Fibroblast of skin of right biceps (primary cell): Measurements from ENCODE around the gene ATXN2.
"Not testable (repeated sequence)": the region's sequence is repeated elsewhere in the genome, so short reads cannot be mapped to it uniquely, and the experiment has no call there.

Source experiments
- DNase-seq: peaks from one replicate; pipeline ENCODE4 v3.0.0-alpha.2; 2013

Gene ATXN2

DNA sequence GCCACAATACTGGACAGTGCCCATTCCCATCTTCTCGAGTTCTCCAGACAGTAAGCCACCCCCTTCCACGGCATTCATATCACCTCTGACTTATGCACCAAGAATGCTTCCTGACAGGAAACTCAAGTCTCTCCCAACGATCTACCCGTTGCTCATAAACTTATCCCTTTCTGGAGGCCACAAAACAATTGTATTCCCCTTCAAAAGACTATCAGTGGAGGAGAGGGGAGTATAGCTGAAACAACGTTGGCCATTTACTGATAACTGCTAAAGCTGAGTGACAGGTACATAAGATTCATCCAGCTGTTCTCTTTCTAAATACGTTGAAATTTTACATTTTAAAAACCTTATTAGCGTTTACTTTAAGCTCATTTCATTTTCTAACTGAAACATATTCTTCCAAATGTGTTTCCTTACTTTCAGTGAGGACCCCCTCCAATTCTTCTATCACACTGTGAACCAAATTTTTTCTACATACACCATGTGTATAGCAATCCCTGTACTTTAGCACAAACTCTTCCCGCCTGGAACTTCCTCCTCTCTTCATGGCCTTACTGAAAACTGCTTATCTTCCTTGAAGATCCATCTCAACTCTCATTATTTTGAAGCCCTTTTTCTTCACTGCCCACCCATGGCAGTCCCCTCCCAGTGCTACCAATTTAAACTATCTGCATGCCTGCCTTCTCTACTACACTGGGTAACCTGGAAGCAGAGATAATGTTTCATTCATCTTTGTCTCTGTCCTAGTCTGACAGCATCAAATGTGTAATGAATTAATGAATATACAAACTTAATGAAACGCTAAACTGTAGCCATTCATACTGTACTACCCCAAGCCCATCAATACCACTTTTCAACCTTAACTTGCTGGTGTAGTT lies 28.8 kb downstream of the ATXN2 start:
- DNase-seq, result peak; percentile 90

DNA sequence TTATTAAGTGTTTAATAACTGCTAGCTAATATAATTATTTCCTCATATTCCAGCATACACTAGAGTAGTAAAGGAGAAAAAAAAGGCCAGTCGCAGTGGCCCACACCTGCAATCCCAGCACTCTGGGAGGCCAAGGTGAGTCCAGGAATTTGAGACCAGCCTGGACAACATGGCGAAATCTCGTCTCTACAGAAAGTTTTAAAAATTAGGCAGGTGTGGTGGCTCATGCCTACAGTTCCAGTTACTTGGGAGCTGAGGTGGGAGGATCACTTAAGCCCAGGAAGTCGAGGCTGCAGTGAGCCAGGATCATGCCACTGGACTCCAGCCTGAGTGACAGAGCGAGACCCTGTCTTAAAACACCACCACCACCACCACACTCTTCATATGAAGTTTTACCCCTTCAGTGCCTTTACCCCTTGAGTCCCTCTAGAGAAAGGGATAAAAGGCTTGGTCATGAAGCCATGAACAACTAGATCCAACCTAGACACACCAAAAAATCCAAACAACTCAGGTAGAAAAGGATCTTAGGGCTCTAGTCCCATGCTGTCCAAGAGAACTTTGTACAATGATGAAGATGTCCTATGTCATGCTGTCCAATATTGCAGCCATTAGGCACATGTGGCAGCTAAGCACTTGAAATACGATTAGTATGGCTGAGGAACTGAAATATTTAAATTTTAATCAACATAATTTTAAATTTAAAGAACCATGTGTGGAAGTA lies 29.6 kb downstream of the ATXN2 start:
- DNase-seq, result no peak

DNA sequence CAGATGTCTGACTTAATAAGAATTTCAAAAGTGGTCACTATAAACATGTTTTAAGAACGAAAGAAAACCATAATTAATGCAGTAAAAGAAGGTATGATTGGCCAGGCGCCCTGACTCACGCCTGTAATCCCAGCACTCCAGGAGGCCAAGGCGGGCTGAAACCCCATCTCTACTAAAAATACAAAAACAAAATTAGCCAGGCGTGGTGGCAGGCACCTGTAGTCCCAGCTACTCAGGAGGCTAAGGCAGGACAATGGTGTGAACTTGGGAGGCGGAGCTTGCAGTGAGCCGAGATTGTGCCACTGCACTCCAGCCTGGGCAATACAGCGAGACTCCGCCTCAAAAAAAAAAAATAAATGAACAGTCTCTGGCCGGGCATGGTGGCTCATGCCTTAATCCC lies 38.3 kb downstream of the ATXN2 start:
- DNase-seq, result not testable (repeated sequence)

DNA sequence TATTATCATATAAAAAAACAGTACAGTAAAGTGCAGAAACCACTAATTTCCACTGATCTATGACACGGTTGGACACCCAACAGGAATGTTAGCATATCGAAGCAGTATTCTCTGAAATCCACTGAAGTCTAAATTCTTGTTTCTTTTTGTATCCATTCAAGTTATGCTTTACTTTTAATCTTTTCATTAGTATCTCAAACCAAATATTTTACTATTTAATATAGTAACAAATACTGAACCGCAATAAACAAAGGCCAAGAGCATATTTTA lies 41.1 kb downstream of the ATXN2 start:
- no peak for DNase-seq

DNA sequence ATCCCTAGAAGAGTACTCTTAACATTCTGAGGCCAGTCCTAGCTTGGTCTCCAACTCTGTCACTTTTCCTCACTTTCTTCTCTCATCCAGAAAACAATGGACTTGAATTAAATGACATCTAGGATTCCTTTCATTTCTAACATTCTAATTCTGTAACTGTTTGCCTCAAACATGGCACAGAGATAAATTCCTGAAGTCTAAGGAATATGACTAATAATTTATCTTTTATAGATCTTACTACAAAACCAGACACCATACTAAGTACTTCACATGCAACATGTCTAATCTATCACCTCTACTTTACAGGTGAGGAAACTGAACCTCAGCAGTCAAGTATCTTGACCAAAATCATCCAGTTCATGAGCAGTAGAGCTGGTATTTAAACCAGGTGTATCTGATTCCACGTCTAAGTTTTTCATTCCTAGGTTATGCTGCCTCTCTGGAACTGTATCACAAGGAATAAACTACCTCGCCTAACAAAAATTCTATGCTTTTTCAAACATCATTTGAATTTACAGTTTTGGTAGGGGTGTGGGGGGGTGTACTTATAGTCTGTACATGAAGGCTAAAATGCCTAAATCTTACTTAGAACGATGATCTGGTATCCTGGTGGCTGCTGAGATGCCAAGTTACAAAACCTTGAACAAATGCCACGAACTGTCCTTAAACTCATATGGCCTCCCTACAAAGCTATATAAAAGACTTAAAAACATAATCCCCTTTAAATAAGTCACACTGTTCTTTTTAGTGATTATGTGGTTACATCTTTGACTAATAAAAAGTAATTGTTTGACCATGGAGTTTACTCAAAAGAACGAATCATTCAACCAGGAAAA lies 41.6 kb downstream of the ATXN2 start:
- DNase-seq, result peak; percentile 68

DNA sequence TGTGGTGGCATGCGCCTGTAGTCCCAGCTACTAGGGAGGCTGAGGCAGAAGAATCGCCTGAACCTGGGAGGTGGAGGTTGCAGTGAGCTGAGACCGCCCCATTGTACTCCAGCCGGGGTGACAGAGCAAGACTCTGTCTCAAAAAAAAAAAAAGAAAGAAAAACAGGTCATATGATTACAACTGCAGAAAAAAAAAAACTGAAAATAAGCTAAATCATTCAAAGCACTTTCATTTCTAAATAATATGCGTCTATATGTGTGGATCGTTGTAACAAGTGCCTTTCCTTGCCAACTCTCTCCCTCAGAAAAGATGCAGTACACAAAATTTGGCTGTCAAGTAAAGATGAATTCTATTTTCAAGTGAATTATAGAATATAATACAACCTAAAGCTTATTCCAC lies 42.4 kb downstream of the ATXN2 start:
- DNase-seq, result no peak

DNA sequence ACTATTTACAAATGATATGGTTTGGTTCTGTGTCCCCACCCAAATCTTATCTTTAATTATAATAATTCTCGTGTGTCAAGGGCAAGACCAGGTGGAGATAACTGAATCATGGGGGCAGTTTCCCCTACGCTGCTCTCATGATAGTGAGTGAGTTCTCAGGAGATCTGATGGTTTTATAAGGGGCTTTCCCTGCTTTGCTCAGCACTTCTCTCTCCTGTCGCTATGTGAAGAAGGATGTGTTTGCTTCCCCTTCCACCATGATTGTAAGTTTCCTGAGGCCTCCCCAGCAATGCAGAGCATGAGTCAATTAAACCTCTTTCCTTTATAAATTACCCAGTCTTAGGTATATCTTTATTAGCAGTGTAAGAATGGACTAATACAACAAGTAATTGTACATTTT lies 43.8 kb downstream of the ATXN2 start:
- DNase-seq, result not testable (repeated sequence)

DNA sequence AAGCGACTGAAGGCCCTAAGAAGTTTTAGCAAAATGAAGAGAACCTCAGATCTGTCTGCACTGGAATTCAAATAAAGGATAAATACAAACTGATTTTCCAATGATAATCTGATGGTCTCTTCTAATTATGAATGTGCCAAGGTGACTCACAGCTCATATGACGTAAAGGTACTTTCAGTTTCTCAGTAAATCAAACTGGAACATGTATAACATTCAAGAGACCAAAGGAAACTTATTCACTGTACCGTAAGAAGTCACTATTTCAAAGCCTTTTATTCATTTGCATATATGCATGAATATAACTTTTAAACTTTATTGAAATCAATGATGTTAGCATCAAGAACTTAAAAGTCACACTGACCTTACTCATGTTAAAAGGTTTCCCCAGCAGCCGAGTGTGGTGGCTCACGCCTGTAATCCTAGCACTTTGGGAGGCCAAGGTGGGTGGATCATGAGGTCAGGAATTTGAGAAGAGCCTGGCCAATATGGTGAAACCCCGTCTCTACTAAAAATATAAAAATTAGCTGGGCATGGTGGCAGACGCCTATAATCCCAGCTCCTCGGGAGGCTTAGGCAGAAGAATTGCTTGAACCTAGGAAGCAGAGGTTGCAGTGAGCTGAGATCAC lies 52.2 kb downstream of the ATXN2 start:
- DNase-seq, result no peak

DNA sequence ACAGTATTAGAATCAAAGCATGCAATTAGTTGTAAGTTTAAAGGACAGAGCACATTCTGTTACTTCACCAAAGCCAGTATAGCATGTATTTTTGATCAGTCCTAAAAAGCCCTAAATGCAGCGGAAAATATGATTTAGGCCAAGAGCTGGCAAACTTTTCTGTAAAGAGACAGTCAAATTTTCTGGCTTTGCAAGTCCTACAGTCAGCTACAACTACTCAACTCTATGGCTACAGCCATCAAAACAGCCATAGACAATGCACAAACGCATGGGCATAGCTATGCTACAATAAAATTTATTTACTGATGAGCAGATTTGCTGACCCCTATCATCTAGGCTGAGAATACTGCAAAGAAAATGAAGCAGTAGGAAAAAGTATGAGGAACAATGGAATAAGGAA lies 52.9 kb downstream of the ATXN2 start:
- DNase-seq, result no peak

DNA sequence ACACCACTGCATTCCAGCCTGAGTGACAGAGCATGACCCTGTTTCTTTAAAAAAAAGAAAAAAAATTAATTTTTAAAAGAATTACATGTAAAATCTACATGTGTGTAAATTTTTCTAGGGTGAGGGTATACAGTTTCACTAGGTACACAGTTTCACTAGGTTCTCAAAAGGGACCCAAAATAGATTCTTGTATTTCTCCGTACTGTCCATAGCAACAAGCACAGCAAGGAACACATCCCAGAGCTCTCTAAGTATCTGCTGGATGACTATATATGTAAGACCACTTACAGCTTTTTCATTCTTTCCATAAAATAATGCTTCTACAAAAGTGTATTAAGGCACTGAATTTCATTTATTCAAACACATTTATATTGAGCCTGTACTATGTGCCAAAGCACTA lies 55.1 kb downstream of the ATXN2 start:
- no peak for DNase-seq

DNA sequence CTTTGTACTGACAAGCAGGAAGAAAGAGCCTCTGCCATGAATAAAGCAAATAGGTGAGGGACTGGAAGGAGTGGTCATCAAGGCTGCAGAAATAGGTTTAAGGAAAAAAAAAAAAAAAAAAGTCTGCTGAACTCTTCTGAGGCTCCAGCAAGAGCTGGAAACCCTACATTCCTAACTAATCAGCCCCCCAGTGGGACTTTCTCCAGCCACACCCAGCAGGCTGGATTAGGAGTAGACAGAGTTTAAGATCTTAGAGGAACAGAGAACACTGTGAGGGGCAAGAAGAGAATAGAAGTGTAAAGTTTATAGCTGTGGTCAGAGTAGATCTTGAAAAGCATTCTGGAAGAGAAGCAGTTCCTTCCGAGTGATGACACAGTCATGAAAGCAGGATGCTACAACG lies 66.4 kb downstream of the ATXN2 start:
- no peak for DNase-seq

DNA sequence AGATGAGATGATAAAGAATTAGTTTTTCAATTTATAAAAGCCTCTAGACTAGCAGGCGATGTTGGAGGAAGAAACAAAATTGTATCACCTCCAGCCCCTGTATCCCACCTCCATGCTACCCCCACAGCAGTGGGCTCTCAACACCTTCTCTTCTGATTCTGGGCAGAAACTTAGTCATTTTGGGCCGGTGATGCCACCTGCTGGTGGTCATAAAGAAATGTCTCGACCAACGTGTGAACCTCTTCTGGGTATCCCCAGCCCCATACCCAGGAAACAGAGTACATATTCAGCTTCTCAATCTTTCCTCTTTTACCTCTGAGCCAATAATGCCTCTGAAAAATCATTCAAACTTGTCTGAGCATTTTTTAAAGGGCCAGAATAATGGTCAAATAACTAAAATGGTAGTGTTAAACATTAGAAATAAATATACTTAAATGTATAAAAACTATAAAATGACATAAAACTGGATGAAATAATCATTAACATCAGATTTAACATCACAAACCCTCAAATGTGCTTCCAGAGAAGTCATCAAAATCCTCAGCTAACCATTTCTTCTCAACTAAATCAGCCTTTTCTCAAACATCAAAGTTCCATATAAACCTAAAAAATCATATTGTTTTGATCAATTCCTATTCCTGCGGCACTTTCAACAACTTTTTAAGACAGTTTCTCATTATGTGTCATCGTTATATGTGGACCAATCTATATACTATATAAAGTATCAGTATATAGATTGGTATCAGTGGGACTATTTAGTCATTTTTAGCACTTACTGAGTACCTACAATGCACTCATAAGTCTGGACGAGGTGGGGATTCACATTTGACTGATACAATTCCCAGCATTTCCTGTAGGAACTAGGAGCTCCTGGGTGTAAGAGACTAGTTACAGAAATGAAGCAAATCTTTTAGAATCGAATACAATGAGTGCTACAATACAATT lies 69.4 kb downstream of the ATXN2 start:
- DNase-seq, result peak; percentile 61

DNA sequence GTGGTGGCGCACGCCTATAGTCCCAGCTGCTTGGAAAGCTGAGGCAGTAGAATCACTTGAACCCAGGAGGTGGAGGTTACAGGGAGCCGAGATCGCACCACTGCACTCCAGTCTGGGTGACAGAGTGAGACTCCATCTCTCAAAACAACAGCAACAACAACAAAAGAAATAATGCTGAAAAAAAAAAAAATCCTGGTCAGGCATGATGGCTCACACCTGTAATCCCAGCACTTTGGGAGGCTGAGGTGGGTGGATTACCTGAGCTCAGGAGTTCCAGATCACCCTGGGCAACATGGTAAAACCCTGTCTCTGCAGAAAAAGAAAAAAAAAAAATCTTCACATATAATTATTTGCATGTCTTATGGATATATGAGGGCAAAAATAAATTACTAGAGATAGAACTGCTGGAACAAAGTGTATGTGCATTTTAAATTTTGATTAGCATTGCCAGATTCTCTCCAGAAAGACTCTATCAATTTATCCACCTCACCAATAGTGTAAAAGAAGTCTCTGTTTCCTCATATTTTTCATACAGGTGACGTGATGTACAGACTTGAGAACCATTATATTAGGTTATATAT lies 75.4 kb downstream of the ATXN2 start:
- DNase-seq, result no peak

DNA sequence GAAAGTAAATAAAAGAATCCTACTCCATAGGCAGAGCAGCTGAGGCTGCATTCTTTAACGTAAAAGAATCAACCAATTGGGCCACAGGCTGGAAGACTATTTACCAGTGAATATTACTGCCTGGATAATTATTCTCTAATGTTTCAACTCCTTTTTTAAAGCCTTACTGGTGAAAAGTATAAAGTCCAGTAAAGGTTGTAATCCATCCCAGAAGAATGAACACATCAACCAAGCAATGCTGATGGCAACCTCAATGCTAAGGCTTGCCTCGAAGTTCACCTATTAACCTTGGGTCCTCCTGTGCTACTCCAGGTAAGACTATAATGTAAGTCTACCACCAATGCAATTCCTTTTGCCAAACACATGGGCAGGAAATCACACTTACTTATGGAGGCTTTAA lies 77.3 kb downstream of the ATXN2 start:
- no peak for DNase-seq

DNA sequence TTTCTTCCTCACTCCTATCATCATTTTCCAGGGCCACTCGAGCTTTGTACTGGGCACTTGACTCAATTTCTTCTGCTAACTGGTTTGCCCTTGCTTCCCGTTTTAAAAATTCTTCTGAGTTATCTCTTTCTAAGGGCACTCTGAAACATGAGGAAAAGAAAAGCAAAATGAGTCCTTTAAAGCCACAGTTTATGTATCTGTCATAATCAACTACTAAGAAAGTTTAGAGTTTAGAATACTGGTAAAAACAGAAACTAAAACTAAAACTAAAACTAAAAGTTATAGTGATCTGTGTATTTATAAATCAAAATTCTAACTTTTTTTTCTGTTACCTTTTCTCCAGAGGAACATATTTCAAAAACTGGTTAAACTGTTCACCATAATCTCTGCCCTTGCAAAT lies 79.2 kb downstream of the ATXN2 start:
- DNase-seq, result no peak

DNA sequence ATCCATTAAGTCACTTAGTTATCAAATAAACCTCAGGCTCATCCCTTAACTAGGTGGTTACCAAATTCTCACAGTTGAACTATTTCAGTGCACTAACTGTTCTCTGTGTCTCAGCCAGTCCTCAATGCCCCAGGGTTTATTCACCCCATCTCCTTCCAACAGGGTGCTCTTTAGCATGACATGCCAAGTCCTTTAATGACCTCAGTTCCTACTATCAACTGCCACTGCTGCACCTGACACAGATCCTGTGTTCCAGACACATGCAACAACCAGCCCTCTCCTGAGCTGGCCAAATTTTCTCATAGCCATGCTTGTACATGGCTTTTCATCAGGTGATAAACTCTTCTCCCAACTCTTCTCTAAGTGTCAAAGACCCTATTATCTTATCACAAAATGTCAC lies 80.0 kb downstream of the ATXN2 start:
- DNase-seq, result no peak

DNA sequence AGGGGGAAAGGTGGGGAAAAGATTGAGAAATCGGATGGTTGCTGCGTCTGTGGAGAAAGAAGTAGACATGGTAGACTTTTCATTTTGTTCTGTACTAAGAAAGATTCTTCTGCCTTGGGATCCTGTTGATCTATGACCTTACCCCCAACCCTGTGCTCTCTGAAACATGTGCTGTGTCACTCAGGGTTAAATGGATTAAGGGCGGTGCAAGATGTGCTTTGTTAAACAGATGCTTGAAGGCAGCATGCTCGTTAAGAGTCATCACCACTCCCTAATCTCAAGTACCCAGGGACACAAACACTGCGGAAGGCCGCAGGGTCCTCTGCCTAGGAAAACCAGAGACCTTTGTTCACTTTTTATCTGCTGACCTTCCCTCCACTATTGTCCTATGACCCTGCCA lies 91.4 kb downstream of the ATXN2 start:
- DNase-seq, result not testable (repeated sequence)

DNA sequence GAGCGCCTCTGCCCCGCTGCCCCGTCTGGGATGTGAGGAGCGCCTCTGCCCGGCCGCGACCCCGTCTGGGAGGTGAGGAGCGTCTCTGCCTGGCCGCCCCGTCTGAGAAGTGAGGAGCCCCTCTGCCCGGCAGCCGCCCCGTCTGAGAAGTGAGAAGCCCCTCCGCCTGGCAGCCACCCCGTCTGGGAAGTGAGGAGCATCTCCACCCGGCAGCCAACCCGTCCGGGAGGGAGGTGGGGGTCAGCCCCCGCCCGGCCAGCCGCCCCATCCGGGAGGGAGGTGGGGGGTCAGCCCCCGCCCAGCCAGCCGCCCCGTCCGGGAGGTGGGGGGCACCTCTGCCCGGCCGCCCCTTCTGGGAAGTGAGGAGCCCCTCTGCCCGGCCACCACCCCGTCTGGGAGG lies 91.9 kb downstream of the ATXN2 start:
- not testable (repeated sequence) for DNase-seq

DNA sequence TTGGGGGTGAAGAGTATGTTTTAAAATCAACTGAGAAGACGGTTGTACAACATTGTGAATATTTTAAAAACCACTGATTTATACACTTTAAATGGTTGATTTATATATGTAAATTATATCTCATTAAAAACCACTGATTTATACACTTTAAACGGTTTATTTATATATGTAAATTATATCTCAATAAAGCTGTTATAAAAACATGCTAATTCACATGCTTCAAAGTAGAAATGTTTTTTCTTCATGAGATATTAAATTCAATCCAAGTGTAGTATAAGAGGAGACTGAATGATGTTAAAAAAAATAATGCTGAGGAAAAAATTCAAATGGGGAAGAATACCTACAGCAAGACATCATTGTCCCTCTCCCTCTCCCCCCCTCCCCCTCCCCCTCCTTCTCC lies 92.9 kb downstream of the ATXN2 start:
- DNase-seq, result no peak

DNA sequence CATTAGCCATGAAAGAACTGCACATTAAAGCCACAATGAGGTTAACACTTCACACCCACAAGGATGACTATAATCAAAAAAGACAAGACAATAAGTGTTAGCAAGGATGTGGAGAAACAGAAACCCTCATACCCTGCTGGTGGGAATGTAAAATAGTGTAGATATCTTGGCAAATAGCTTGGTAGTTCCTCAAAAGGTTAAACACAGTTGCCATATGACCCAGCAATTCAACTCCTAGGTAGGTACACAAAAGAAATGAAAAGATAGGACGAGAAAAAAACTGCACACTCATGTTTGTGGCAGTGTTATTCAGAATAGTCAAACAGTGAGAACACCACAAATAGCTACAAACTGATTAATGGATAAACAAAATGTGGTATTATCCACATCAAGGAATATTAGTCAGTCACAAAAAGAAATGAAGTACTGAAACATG lies 93.5 kb downstream of the ATXN2 start:
- no peak for DNase-seq

DNA sequence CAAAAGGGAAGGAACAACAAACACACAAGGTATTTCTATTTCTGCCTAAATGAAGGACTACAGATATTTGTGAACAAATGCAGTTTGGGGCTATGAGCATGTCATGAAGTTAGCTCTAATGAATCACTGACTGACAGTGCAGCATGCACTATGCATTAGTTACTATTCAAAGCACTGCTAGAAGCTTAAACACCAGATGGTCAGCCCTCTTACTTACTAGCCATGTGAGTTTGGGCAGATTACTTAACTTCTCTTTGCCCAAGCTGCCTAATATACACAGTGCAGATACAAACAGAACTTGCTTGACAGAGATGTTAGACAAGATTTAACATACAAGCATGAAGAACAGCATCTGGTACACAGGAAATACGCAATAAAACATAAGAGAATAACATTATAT lies 96.0 kb downstream of the ATXN2 start:
- DNase-seq, result no peak

DNA sequence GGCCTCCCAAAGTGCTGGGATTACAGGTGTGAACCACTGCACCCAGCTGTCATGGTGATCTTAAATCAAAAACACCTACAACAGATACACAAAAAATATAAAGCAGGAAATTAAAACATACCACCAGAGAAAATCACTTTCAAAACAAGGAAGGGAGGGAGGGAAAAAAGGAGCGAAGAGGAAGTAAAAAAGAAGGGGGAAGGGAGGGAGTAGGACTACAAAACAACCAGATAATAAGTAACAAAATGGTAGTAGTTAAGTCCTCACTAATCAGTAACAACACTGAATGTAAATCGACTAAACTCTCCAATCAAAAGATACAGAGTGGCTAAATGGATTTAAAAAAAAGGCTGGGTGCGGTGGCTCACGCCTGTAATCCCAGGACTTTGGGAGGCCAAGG lies 104.4 kb downstream of the ATXN2 start:
- no peak for DNase-seq
